B cell (primary cell): ENCODE results near the gene CDKAL1. TPM values are rescaled to one million over a fixed set of nuclear protein-coding genes. Genes with fewer than 3 reads are reported as not detected.

Source experiments
- ATAC-seq: fragments of 200-7000 bp; cut with Tn5 transposase; one replicate; pipeline ENCODE4 v1.10.0; 2021; ENCODE audit warnings: low read depth, mild to moderate bottlenecking, moderate number of reproducible peaks, moderate library complexity
- CTCF ChIA-PET: fragments of 350-600 bp; sonication (Branson Sonifier 250); formaldehyde crosslinking; loops from one replicate; lab custom pipeline; 2021; ENCODE audit warnings: antibody characterized with exemption, inconsistent platforms; lab: Charles Lee
- POLR2A ChIA-PET: fragments of 350-600 bp; sonication (Branson Sonifier 250); formaldehyde crosslinking; loops from one replicate; lab custom pipeline; 2021; ENCODE audit warnings: antibody characterized with exemption; lab: Charles Lee
- DNase-seq: peaks from one replicate; pipeline ENCODE4 v3.0.0; 2013
- H2AFZ ChIP-seq: 2 replicates; pipeline ENCODE4 v1.6.1; 2012; ENCODE audit warnings: mild to moderate bottlenecking, low read depth, low read length; ENCODE audit not compliant: insufficient read depth, poor library complexity, severe bottlenecking
- H3K27ac ChIP-seq, 2 donors: 1 replicate in 1 of 2; 2 replicates in 1 of 2; pipeline ENCODE4 v1.5.1; 2012 to 2013; ENCODE audit warnings: low read length in 2 of 2, mild to moderate bottlenecking in 2 of 2, moderate library complexity in 1 of 2
- H3K27me3 ChIP-seq, 4 experiments: fragments of 200-600 bp in 1 of 4; sonication (generic) in 1 of 4; replicated peaks in 1 of 4; 1 replicate in 2 of 4; 2 replicates in 2 of 4; pipeline versions ENCODE4 v1.6.1 to v1.7.0; 2013 to 2016; ENCODE audit warnings: low read length in 3 of 4, mild to moderate bottlenecking in 2 of 4, mixed read lengths in 1 of 4, moderate library complexity in 1 of 4; ENCODE audit not compliant: insufficient read depth in 4 of 4, control insufficient read depth in 3 of 4; ENCODE audit errors: control extremely low read depth in 1 of 4
- H3K36me3 ChIP-seq, 2 experiments: replicated peaks in 1 of 2; 1 replicate in 1 of 2; 2 replicates in 1 of 2; pipeline versions ENCODE4 v1.6.1 to v1.7.1; 2013; ENCODE audit warnings: low read length in 1 of 2; ENCODE audit not compliant: insufficient read depth in 2 of 2, control insufficient read depth in 1 of 2; ENCODE audit errors: control extremely low read depth in 1 of 2, extremely low read depth in 1 of 2
- H3K4me1 ChIP-seq, 2 donors: fragments of 200-600 bp in 1 of 2; sonication (generic) in 1 of 2; 1 replicate in 1 of 2; 2 replicates in 1 of 2; pipeline versions ENCODE4 v1.5.1 to v1.6.1; 2013 to 2017; ENCODE audit warnings: low read length in 2 of 2; ENCODE audit not compliant: control insufficient read depth in 2 of 2, insufficient read depth in 2 of 2
- H3K4me2 ChIP-seq: replicated peaks from 2 replicates; pipeline ENCODE3; 2012; ENCODE audit warnings: mild to moderate bottlenecking, low read depth, low read length; ENCODE audit not compliant: poor library complexity, severe bottlenecking
- H3K4me3 ChIP-seq, 5 experiments: fragments of 200-600 bp in 1 of 5; sonication (generic) in 1 of 5; 1 replicate in 3 of 5; 2 replicates in 2 of 5; pipeline versions ENCODE4 v1.5.1 to v1.7.0; 2011 to 2016; ENCODE audit warnings: low read length in 4 of 5, mild to moderate bottlenecking in 4 of 5, low read depth in 2 of 5, control low read depth in 1 of 5, moderate library complexity in 1 of 5; ENCODE audit not compliant: insufficient read depth in 1 of 5; ENCODE audit errors: control extremely low read depth in 1 of 5, extremely low read depth in 1 of 5
- H3K79me2 ChIP-seq: fragments of 200-600 bp; sonication (generic); one replicate; pipeline ENCODE4 v1.6.0; 2016; ENCODE audit warnings: low read length; ENCODE audit not compliant: control insufficient read depth, insufficient read depth
- H3K9ac ChIP-seq: fragments of 200-600 bp; sonication (generic); 2 replicates; pipeline ENCODE4 v1.6.1; 2017; ENCODE audit warnings: mild to moderate bottlenecking, low read length, moderate library complexity
- H3K9me3 ChIP-seq, 3 donors: one replicate each; pipeline versions ENCODE4 v1.6.1 to v1.7.1; 2013; ENCODE audit warnings: low read length in 2 of 3; ENCODE audit not compliant: control insufficient read depth in 2 of 3, insufficient read depth in 1 of 3; ENCODE audit errors: control extremely low read depth in 1 of 3
- H4K20me1 ChIP-seq: 2 replicates; pipeline ENCODE4 v1.6.0; 2012; ENCODE audit warnings: mild to moderate bottlenecking, low read length; ENCODE audit not compliant: insufficient read depth, control insufficient read depth, poor library complexity, severe bottlenecking
- H3K27ac Mint-ChIP-seq: one replicate; pipeline ENCODE4 v1.8.0; 2021; ENCODE audit warnings: mixed read lengths
- H3K27me3 Mint-ChIP-seq: one replicate; pipeline ENCODE4 v1.8.0; 2021; ENCODE audit warnings: mixed read lengths
- H3K4me1 Mint-ChIP-seq: one replicate; pipeline ENCODE4 v1.8.0; 2021; ENCODE audit warnings: mixed read lengths
- H3K4me3 Mint-ChIP-seq: one replicate; pipeline ENCODE4 v1.8.0; 2021; ENCODE audit warnings: mixed read lengths
- H3K9me3 Mint-ChIP-seq: one replicate; pipeline ENCODE4 v1.8.0; 2022; ENCODE audit warnings: mixed read lengths; ENCODE audit not compliant: insufficient read depth
- CTCF ChIP-seq: fragments of 200-600 bp; IDR thresholded peaks from one replicate; pipeline ENCODE4 v1.8.0; 2022; ENCODE audit warnings: antibody characterized with exemption, mild to moderate bottlenecking
- EZH2 ChIP-seq: IDR thresholded peaks from 2 replicates; pipeline ENCODE4 v1.6.1; 2012; ENCODE audit warnings: borderline replicate concordance, low read depth, mild to moderate bottlenecking, moderate library complexity, low read length; ENCODE audit not compliant: insufficient read depth, poor library complexity, severe bottlenecking
- WGBS: methylation state at CpG from one replicate; pipeline ENCODE4 v1.1.5; 2013; ENCODE audit warnings: missing lambda C conversion rate; ENCODE audit not compliant: insufficient coverage; 5-methylcytosine and 5-hydroxymethylcytosine counted together
- intact Hi-C: fragments of 100-400 bp; cut with micrococcal nuclease; formaldehyde crosslinking; loops from one replicate; pipeline ENCODE4 v1.10.0; 2022
- polyA plus RNA-seq: library from polyadenylated mRNA; depleted of rRNA; stranded (reverse); fragments of >200 nt; gene quantifications from 2 replicates; pipeline ENCODE4 v1.2.3, GENCODE V29; 2012
- total RNA-seq, 2 donors: library from RNA; stranded (reverse); fragments of 120-200 nt in 1 of 2; gene quantifications; 1 replicate in 1 of 2; 2 replicates in 1 of 2; pipeline versions ENCODE4 v1.2.3 to v1.2.4, GENCODE V29; 2013 to 2022

CDKAL1 gene
- total and polyA plus RNA-seq, 2 donors (not counting 1 experiment from before 2014, with no cell fraction given) = 6.1 to 33.3 TPM

DNA sequence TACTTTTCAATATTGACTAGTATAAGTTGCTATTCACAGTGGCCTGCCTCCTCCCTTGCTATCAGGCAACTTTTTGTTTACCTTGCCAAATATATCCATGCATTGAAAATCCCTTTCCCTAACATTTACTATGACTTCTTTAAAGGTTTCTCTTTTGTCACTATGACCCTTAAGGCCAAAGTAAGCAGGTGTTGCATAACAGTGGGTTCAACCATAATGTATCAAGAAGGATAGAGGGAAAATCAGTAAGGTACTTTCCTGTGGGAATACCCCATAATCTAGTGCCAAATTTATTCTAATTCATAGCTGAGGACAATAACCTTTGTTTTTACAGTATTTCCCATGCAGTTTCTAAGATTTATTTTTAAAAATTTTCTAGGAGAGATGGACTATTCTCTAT lies 527.6 kb downstream of the CDKAL1 start:
- CTCF ChIA-PET = no interaction called here
- POLR2A ChIA-PET = no interaction called here
- H3K9me3 ChIP-seq = peaks cover 1 to 14% (median 13%) of the 10 kb centered on the region in 3 donors
- no peaks in the 10 kb centered on the region for H3K27me3 Mint-ChIP-seq
- no peak overlapping the region for H3K4me3 Mint-ChIP-seq
- no peak overlapping the region for H3K4me3 ChIP-seq
- H3K27me3 ChIP-seq = no peaks in the 10 kb centered on the region
- no peak overlapping the region for H3K27ac Mint-ChIP-seq
- no peaks in the 10 kb centered on the region for H3K79me2 ChIP-seq
- H3K9ac ChIP-seq = no peak overlapping the region
- peaks cover 2% of the 10 kb centered on the region for H3K4me1 Mint-ChIP-seq
- ATAC-seq (no peak), DNase-seq (no peak)
- H2AFZ ChIP-seq = no peak overlapping the region
- TF ChIP-seq CTCF = no peak
- TF ChIP-seq EZH2 = no peak
- no peaks in the 10 kb centered on the region for H3K4me1 ChIP-seq
- H3K9me3 Mint-ChIP-seq = peaks cover 7% of the 10 kb centered on the region
- H3K4me2 ChIP-seq = no peak overlapping the region
- H3K36me3 ChIP-seq = no peaks in the 10 kb centered on the region
- no peaks in the 10 kb centered on the region for H4K20me1 ChIP-seq
- intact Hi-C loops = no loop called here
- H3K27ac ChIP-seq = no peak overlapping the region

GRCh38 chr6:21064756-21065340 lies 530.6 kb downstream of the CDKAL1 start:
- H3K27me3 Mint-ChIP-seq = no peaks in the 10 kb centered on the region
- Histone ChIP-seq H3K4me2 (no peak overlapping the region), H3K27ac (no peak overlapping the region), H3K4me3 (no peak overlapping the region), H4K20me1 (no peaks in the 10 kb centered on the region), H3K9me3 (peaks cover 0 to 2% (median 1%) of the 10 kb centered on the region in 3 donors), H2AFZ (no peak overlapping the region), H3K27me3 (no peaks in the 10 kb centered on the region), H3K79me2 (no peaks in the 10 kb centered on the region), H3K36me3 (no peaks in the 10 kb centered on the region), H3K4me1 (no peaks in the 10 kb centered on the region), H3K9ac (no peak overlapping the region)
- H3K4me1 Mint-ChIP-seq = peaks cover 2% of the 10 kb centered on the region
- ATAC-seq = no peak
- no peak for DNase-seq
- POLR2A ChIA-PET = no interaction called here
- CTCF ChIA-PET = no interaction called here
- intact Hi-C loops = no loop called here
- WGBS = no CpG with 5 or more reads among the region's 1 CpG
- H3K9me3 Mint-ChIP-seq = peaks cover 2% of the 10 kb centered on the region
- no peak overlapping the region for H3K27ac Mint-ChIP-seq
- TF ChIP-seq EZH2 (no peak), CTCF (no peak)
- no peak overlapping the region for H3K4me3 Mint-ChIP-seq
